Glutamatergic neuron (in vitro differentiated cells): ENCODE data around the gene NCAPG2. TPM values are rescaled to one million over a fixed set of nuclear protein-coding genes. Genes with fewer than 3 reads are reported as not detected.

Experiments used
- DNase-seq: peaks from one replicate; pipeline ENCODE4 v3.0.0; 2022
- H3K27ac Mint-ChIP-seq: one replicate; pipeline ENCODE4 v1.8.0; 2020; ENCODE audit warnings: mild to moderate bottlenecking, mixed read lengths, inconsistent platforms; ENCODE audit not compliant: unreplicated experiment
- H3K27me3 Mint-ChIP-seq: one replicate; pipeline ENCODE4 v1.8.0; 2020; ENCODE audit warnings: mild to moderate bottlenecking, moderate library complexity, mixed read lengths, inconsistent platforms; ENCODE audit not compliant: unreplicated experiment
- H3K36me3 Mint-ChIP-seq: one replicate; pipeline ENCODE4 v1.8.0; 2020; ENCODE audit warnings: mild to moderate bottlenecking, mixed read lengths, inconsistent platforms; ENCODE audit not compliant: unreplicated experiment
- H3K4me1 Mint-ChIP-seq: one replicate; pipeline ENCODE4 v1.8.0; 2020; ENCODE audit warnings: mild to moderate bottlenecking, low read depth, mixed read lengths, inconsistent platforms; ENCODE audit not compliant: unreplicated experiment
- H3K4me3 Mint-ChIP-seq: one replicate; pipeline ENCODE4 v1.8.0; 2020; ENCODE audit warnings: mild to moderate bottlenecking, mixed read lengths, inconsistent platforms; ENCODE audit not compliant: unreplicated experiment
- H3K9me3 Mint-ChIP-seq: one replicate; pipeline ENCODE4 v1.8.0; 2020; ENCODE audit warnings: mild to moderate bottlenecking, moderate library complexity, mixed read lengths, inconsistent platforms; ENCODE audit not compliant: unreplicated experiment
- microRNA-seq: library from miRNA; unstranded; fragments of <30 nt; microRNA quantifications from one replicate; pipeline ENCODE4, GENCODE V29; 2020; ENCODE audit not compliant: unreplicated experiment
- total RNA-seq: library from RNA; stranded (reverse); fragmentation: NEBNext Ultra II Directional; extraction: Animal tissue kit (Norgen Biotek cat#: 25700); gene quantifications from one replicate; pipeline ENCODE4 v1.2.1, GENCODE V29; 2021; ENCODE audit not compliant: unreplicated experiment
- TF ChIP-seq, protein P1 (sequence below): fragments of 200-600 bp; sonication (generic); IDR thresholded peaks from one replicate; pipeline ENCODE4 v1.5.0; 2021; ENCODE audit not compliant: partially characterized antibody, unreplicated experiment

Gene NCAPG2
- total RNA-seq, 1 donor from 2014 or later, result 27.2 TPM

DNA sequence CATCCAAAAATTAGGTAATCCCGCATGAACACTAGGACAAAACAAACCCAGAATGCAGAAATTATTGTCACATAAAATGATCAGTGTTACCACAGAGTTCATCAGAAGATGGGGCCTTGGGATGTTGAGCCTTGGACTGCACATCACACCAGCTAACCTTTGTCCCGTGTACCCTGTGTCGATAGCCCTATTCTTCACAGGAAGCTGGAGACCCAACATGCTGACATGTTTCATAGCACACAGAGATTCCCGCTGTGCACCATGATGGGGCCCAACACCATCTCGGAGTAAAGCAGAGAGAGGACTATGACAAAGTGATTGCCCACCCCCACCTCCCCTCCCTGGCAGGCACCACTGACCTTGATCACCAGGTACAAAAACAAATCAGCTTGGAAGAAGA is 121.5 kb downstream of the NCAPG2 start:
- peaks cover 15% of the 10 kb centered on the region for H3K4me1 Mint-ChIP-seq
- peaks cover 11% of the 10 kb centered on the region for H3K9me3 Mint-ChIP-seq
- H3K27me3 Mint-ChIP-seq, result peaks cover 19% of the 10 kb centered on the region

DNA sequence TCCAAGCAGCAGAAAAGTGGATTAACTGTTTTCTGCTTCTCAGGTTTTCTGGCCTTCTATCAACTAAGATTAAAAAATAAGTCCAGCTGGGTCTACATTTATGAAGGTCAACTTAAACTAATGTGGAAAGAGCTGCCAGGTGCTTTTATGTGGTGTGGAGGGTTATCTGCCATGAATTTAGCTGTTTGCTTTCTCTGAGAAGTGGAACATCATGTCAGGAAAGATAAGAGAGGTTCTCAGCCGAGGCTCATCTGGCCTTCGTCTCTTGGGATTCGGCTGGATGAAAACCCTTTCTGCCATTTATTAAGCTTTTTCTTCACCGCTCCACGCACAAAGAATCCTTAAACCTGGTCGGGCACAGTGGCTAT is 122.5 kb downstream of the NCAPG2 start:
- peaks cover 15% of the 10 kb centered on the region for H3K4me1 Mint-ChIP-seq
- H3K4me3 Mint-ChIP-seq, result peak overlapping the region; percentile 55
- peaks cover 13% of the 10 kb centered on the region for H3K9me3 Mint-ChIP-seq
- TF ChIP-seq, protein P1, sequence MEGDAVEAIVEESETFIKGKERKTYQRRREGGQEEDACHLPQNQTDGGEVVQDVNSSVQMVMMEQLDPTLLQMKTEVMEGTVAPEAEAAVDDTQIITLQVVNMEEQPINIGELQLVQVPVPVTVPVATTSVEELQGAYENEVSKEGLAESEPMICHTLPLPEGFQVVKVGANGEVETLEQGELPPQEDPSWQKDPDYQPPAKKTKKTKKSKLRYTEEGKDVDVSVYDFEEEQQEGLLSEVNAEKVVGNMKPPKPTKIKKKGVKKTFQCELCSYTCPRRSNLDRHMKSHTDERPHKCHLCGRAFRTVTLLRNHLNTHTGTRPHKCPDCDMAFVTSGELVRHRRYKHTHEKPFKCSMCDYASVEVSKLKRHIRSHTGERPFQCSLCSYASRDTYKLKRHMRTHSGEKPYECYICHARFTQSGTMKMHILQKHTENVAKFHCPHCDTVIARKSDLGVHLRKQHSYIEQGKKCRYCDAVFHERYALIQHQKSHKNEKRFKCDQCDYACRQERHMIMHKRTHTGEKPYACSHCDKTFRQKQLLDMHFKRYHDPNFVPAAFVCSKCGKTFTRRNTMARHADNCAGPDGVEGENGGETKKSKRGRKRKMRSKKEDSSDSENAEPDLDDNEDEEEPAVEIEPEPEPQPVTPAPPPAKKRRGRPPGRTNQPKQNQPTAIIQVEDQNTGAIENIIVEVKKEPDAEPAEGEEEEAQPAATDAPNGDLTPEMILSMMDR, result no peak
- H3K27me3 Mint-ChIP-seq, result peaks cover 19% of the 10 kb centered on the region
- peak overlapping the region; percentile 15 for H3K27ac Mint-ChIP-seq
- no peak for DNase-seq
- peaks cover 24% of the 10 kb centered on the region for H3K36me3 Mint-ChIP-seq

More for the DNA sequence above, 121.5 kb downstream of the NCAPG2 start:
- DNase-seq, result no peak
- TF ChIP-seq, protein P1, result no peak
- no peak overlapping the region for H3K4me3 Mint-ChIP-seq
- H3K36me3 Mint-ChIP-seq, result peaks cover 24% of the 10 kb centered on the region
- no peak overlapping the region for H3K27ac Mint-ChIP-seq

- H3K27me3 Mint-ChIP-seq, result peaks cover 19% of the 10 kb centered on the region
- no peak overlapping the region for H3K4me3 Mint-ChIP-seq
- H3K9me3 Mint-ChIP-seq, result peaks cover 13% of the 10 kb centered on the region
- DNase-seq, result no peak
- no peak overlapping the region for H3K27ac Mint-ChIP-seq
- TF ChIP-seq, protein P1, result no peak
- H3K4me1 Mint-ChIP-seq, result peaks cover 15% of the 10 kb centered on the region
- peaks cover 24% of the 10 kb centered on the region for H3K36me3 Mint-ChIP-seq
These were observed 123.0 kb downstream of the NCAPG2 start for GRCh38 chr7:158581440-158582088.

Small RNA genes within 50 kb of the gene (microRNA-seq; reads per million reads assigned to microRNA genes)
- gene MIR5707, result not detected

Other genes starting within 250 kb of the NCAPG2 start
- 49.0 TPM for gene PTPRN2, start 117.0 kb downstream of the NCAPG2 start, total RNA-seq
- gene ESYT2, start 124.7 kb upstream of the NCAPG2 start, total RNA-seq, result 41.9 TPM
- 21.6 TPM for gene DYNC2I1, start 151.8 kb upstream of the NCAPG2 start, total RNA-seq